Fibroblast of peridontal ligament (primary cell): Measurements from ENCODE around the gene PRICKLE4.

Source experiments
- DNase-seq: peaks from one replicate; pipeline ENCODE4 v3.0.0-alpha.2; 2010; ENCODE audit errors: extremely low read depth

The PRICKLE4 gene

GRCh38 chr6:41780551-41781365 lies at the start of gene PRICKLE4:
PRICKLE4 (plus strand) TSS chr6:41780782; CDS start chr6:41783474, 2,692 bp downstream.
- DNase-seq: no peak

- DNase-seq: no peak
Measured at GRCh38 chr6:41731561-41732086, 49.0 kb upstream of the PRICKLE4 start.

- no peak for DNase-seq
Measured at GRCh38 chr6:41732149-41732548, 48.4 kb upstream of the PRICKLE4 start.

- DNase-seq: no peak
Measured at GRCh38 chr6:41732591-41733359, 47.8 kb upstream of the PRICKLE4 start.

GRCh38 chr6:41733360-41733706 lies 47.2 kb upstream of the PRICKLE4 start:
- DNase-seq: no peak

- DNase-seq: peak; percentile 39
Measured at GRCh38 chr6:41733707-41734665, 46.6 kb upstream of the PRICKLE4 start.

GRCh38 chr6:41734666-41735426 lies 45.7 kb upstream of the PRICKLE4 start:
- peak; percentile 54 for DNase-seq

- DNase-seq: peak; percentile 85
Measured at GRCh38 chr6:41735427-41736185, 45.0 kb upstream of the PRICKLE4 start, which contains the start of gene TFEB. TFEB (minus strand) TSS chr6:41735608; CDS start chr6:41691213, 44,395 bp downstream.

GRCh38 chr6:41736186-41736733 lies 44.3 kb upstream of the PRICKLE4 start:
- no peak for DNase-seq

- DNase-seq: no peak
Measured at GRCh38 chr6:41736800-41737555, 43.6 kb upstream of the PRICKLE4 start.

GRCh38 chr6:41737591-41738130 lies 42.9 kb upstream of the PRICKLE4 start:
- DNase-seq: no peak

- no peak for DNase-seq
Measured at GRCh38 chr6:41739041-41739440, 41.5 kb upstream of the PRICKLE4 start.

- DNase-seq: no peak
Measured at GRCh38 chr6:41740366-41741162, 40.0 kb upstream of the PRICKLE4 start.

- no peak for DNase-seq
Measured at GRCh38 chr6:41741625-41742490, 38.7 kb upstream of the PRICKLE4 start.

- no peak for DNase-seq
Measured at GRCh38 chr6:41743406-41744235, 37.0 kb upstream of the PRICKLE4 start.

GRCh38 chr6:41744236-41744787 lies 36.3 kb upstream of the PRICKLE4 start:
- DNase-seq: no peak
